GM12878 (cell line): ENCODE data around the gene GOPC. TPM values are rescaled to one million over a fixed set of nuclear protein-coding genes. Genes with fewer than 3 reads are reported as not detected.

Experiments used
- ATAC-seq: fragments of 200-7000 bp; cut with Tn5 transposase; 3 replicates; pipeline ENCODE4 v1.9.1; 2020; ENCODE audit warnings: mild to moderate bottlenecking, moderate library complexity
- BruUV-seq: library from RNA; stranded (reverse); fragments of 400-500 nt; replicated peaks from 2 replicates; lab custom pipeline; 2021; lab: Mats Ljungman, UMichigan
- CTCF ChIA-PET: fragments of 300-600 bp; sonication (Branson Sonifier 250); formaldehyde crosslinking; extraction: SDS; loops from one replicate; lab custom pipeline; 2021; ENCODE audit warnings: inconsistent platforms; lab: Yijun Ruan, JAX
- POLR2A ChIA-PET: fragments of 350-600 bp; formaldehyde crosslinking; extraction: SDS; loops from one replicate; lab custom pipeline; 2021; ENCODE audit warnings: inconsistent platforms; lab: Charles Lee
- RAD21 ChIA-PET: fragments of 300-600 bp; sonication (Branson Sonifier 250); formaldehyde crosslinking; loops from one replicate; lab custom pipeline; 2023; ENCODE audit warnings: antibody characterized with exemption; ENCODE audit not compliant: unreplicated experiment; lab: Charles Lee
- SMC1A ChIA-PET: fragments of 300-600 bp; sonication (Branson Sonifier 250); formaldehyde crosslinking; loops from one replicate; lab custom pipeline; 2023; ENCODE audit not compliant: unreplicated experiment, uncharacterized antibody; lab: Charles Lee
- DNase-seq: peaks from one replicate; pipeline ENCODE4 v3.0.0-alpha.2; 2011; ENCODE audit warnings: low read depth, low spot score
- FAIRE-seq: peaks from 3 replicates; lab custom pipeline; 2011; peaks lifted over from hg19 to GRCh38; lab: Jason Lieb, UNC
- H2AFZ ChIP-seq: 2 replicates; pipeline ENCODE4 v1.6.0; 2011; ENCODE audit warnings: low read depth, low read length, control low read depth; ENCODE audit not compliant: control insufficient read depth
- H3K27ac ChIP-seq: 2 replicates; pipeline ENCODE4 v1.5.1; 2011; ENCODE audit warnings: control low read depth; ENCODE audit not compliant: control insufficient read depth, insufficient read depth
- H3K27me3 ChIP-seq, 2 experiments: replicated peaks in 1 of 2; 2 replicates each; pipeline versions ENCODE4 v1.6.0 to v1.6.1; 2011; ENCODE audit warnings: low read length in 1 of 2; ENCODE audit not compliant: control insufficient read depth in 2 of 2, insufficient read depth in 2 of 2
- H3K36me3 ChIP-seq, 2 experiments: 2 replicates each; pipeline ENCODE4 v1.5.1; 2011; ENCODE audit warnings: low read length in 1 of 2; ENCODE audit not compliant: control insufficient read depth in 2 of 2, insufficient read depth in 2 of 2
- H3K4me1 ChIP-seq: 2 replicates; pipeline ENCODE4 v1.6.1; 2011; ENCODE audit warnings: mild to moderate bottlenecking, low read length, moderate library complexity, mixed read lengths; ENCODE audit not compliant: control insufficient read depth, insufficient read depth
- H3K4me2 ChIP-seq: 2 replicates; pipeline ENCODE4 v1.6.0; 2011; ENCODE audit warnings: control low read depth; ENCODE audit not compliant: control insufficient read depth, insufficient read depth
- H3K4me3 ChIP-seq: fragments of 200-600 bp; sonication (generic); 2 replicates; pipeline ENCODE4 v1.5.1; 2016
- H3K79me2 ChIP-seq: 2 replicates; pipeline ENCODE4 v1.6.0; 2011; ENCODE audit warnings: low read length; ENCODE audit not compliant: control insufficient read depth, insufficient read depth
- H3K9ac ChIP-seq: 2 replicates; pipeline ENCODE4 v1.8.0; 2011; ENCODE audit warnings: low read length, control low read depth, mixed read lengths; ENCODE audit not compliant: control insufficient read depth, insufficient read depth
- H3K9me3 ChIP-seq: replicated peaks from 3 replicates; pipeline ENCODE4 v1.5.1; 2011; ENCODE audit warnings: mild to moderate bottlenecking, low read length; ENCODE audit not compliant: control insufficient read depth, insufficient read depth
- H4K20me1 ChIP-seq: 2 replicates; pipeline ENCODE4 v1.6.0; 2011; ENCODE audit not compliant: control insufficient read depth, insufficient read depth
- CEBPB ChIP-seq, 2 experiments: fragments of 150-350 bp in 1 of 2; IDR thresholded peaks; 2 replicates each; pipeline ENCODE4 v1.6.1; 2012 to 2014; ENCODE audit warnings: low read depth in 2 of 2, low read length in 2 of 2, borderline replicate concordance in 1 of 2, inconsistent platforms in 1 of 2
- CHD1 ChIP-seq: IDR thresholded peaks from 2 replicates; pipeline ENCODE4 v1.6.1; 2012; ENCODE audit warnings: low read depth, low read length, improper control_type of control experiment
- E2F8 ChIP-seq: fragments of 450-650 bp; IDR thresholded peaks from 2 replicates; pipeline ENCODE4 v1.6.1; 2018; ENCODE audit warnings: mild to moderate bottlenecking, low read depth, moderate library complexity; ENCODE audit not compliant: partially characterized antibody
- IRF4 ChIP-seq: IDR thresholded peaks from 2 replicates; pipeline ENCODE4 v1.6.1; 2011; ENCODE audit warnings: low read depth, low read length
- MYB ChIP-seq: fragments of 150-350 bp; IDR thresholded peaks from 2 replicates; pipeline ENCODE4 v1.6.1; 2014; ENCODE audit warnings: mild to moderate bottlenecking, low read depth, low read length, borderline replicate concordance
- NR2F1 ChIP-seq: fragments of 450-650 bp; conservative IDR thresholded peaks from 2 replicates; pipeline ENCODE4 v1.6.1; 2017; ENCODE audit warnings: mild to moderate bottlenecking
- POLR2AphosphoS2 ChIP-seq: IDR thresholded peaks from 2 replicates; pipeline ENCODE4 v1.6.1; 2011; ENCODE audit warnings: low read depth, mild to moderate bottlenecking, low read length, improper control_type of control experiment, moderate library complexity
- RAD21 ChIP-seq: IDR thresholded peaks from 2 replicates; pipeline ENCODE4 v1.6.1; 2011; ENCODE audit warnings: mild to moderate bottlenecking, low read depth, low read length, moderate library complexity; ENCODE audit not compliant: insufficient read depth
- RBBP5 ChIP-seq: fragments of 200-600 bp; sonication (generic); conservative IDR thresholded peaks from 2 replicates; pipeline ENCODE4 v1.6.1; 2016
- YBX1 ChIP-seq: fragments of 450-650 bp; IDR thresholded peaks from 2 replicates; pipeline ENCODE4 v1.6.1; 2016; ENCODE audit warnings: antibody characterized with exemption
- WGBS: methylation state at CpG from one replicate; pipeline ENCODE4 v1.1.6; 2016; ENCODE audit warnings: low lambda C conversion rate; ENCODE audit not compliant: insufficient replicate concordance, insufficient coverage; ENCODE audit errors: missing lambda C conversion rate; 5-methylcytosine and 5-hydroxymethylcytosine counted together
- in situ Hi-C: fragments of 300-500 bp; cut with MboI; formaldehyde crosslinking; loops from 9 replicates; pipeline ENCODE4 v1.14.3; 2018; ENCODE audit warnings: mixed read lengths
- intact Hi-C: fragments of 100-400 bp; cut with micrococcal nuclease; formaldehyde crosslinking; loops from one replicate; pipeline ENCODE4 v1.14.2; 2022; ENCODE audit not compliant: unreplicated experiment
- polyA plus RNA-seq, 11 experiments: library from polyadenylated mRNA; depleted of rRNA in 4 of 11; unstranded in 6 of 11; stranded (reverse) in 5 of 11; fragments of >200 nt; fragmentation: Nextera tagmentation in 4 of 11; fragmentation: Illumina TruSeq in 1 of 11; extraction: Ambion mirVana in 4 of 11; extraction: Trizol in 1 of 11; gene quantifications; 1 replicate in 1 of 11; 2 replicates in 10 of 11; pipeline versions ENCODE4 v1.2.1 to v1.2.3, GENCODE V29; 2011 to 2016; ENCODE audit warnings: inconsistent platforms in 2 of 11, missing spikeins in 2 of 11, low read depth in 1 of 11
- total RNA-seq, 4 experiments: library from RNA; depleted of rRNA in 3 of 4; stranded (reverse); fragments of >200 nt in 3 of 4; fragmentation: Illumina TruSeq in 1 of 4; extraction: Trizol in 1 of 4; gene quantifications; 2 replicates each; pipeline versions ENCODE4 v1.2.1 to v1.2.3, GENCODE V29; 2013 to 2021
- TF ChIP-seq, protein P1 (sequence below): IDR thresholded peaks from 2 replicates; pipeline ENCODE4 v1.6.1; 2011; ENCODE audit warnings: low read depth, low read length, improper control_type of control experiment, borderline replicate concordance

GOPC gene
- total and polyA plus RNA-seq, 10 of the 15 experiments (the other 5 are each of a cell fraction or from before 2014, with no cell fraction given) = 5.8 to 28.5 (median 18.0) TPM

DNA sequence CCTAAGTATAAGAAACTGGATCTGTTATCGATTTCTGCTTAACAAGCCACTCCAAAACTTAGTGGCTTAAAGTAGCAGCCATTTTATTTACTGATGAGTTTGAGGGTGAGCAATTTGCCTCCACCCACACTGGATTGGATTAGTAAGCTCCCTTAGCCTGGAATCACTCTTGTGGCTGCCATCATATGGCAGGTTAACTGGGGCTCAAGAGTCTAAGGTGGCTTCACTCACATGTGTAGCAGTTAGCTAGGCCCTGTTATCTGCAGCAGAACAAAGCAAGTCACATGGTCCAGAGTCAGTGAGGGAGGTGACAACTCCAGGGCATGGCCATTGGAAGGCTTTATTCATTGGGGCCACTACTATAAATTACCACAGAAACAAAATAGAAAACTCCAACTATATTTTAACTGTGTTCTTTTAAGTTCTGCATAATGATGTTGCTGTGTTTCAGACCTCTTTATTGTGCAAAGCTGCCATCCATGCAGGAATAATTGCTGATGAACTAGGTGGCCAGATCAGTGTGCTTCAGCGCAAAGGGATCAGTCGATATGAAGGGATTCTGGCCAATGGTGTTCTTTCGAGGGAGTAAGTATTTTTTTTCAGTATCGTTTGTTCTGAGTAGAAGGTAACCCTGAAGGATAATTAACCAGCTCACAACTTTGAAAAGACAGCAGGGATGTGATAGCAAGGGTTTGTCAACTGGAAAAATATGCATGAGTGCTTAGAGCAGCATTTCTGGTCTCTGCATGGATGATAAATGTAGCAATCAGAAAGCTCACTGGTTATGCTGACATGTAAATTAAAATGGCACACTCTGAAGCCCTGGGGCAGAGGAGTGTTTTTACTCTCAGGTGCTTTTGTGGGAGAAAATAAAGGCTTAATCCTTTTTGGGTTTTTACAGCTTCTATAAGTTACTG is 70.2 kb downstream of the GOPC start:
- intact Hi-C loops = no loop called here
- H3K4me3 ChIP-seq = no peak overlapping the region
- H3K27ac ChIP-seq = no peak overlapping the region
- no peaks in the 10 kb centered on the region for H3K4me1 ChIP-seq
- ChIA-PET RAD21 (no interaction called here), SMC1A (interaction anchor here (0.8 to 1.2 kb wide), 4 partner anchors 22 to 59 kb away, joined by 3 to 4 read pairs (median 3); no protein-coding TSS in a partner anchor), CTCF (interaction anchor here (0.9 to 1.4 kb wide), 4 partner anchors 24 to 82 kb away, joined by 3 to 6 read pairs (median 3); no protein-coding TSS in a partner anchor), POLR2A (no interaction called here)
- H3K27me3 ChIP-seq = no peaks in the 10 kb centered on the region
- DNase-seq (no peak), ATAC-seq (no peak), FAIRE-seq (no peak)
- H3K79me2 ChIP-seq = no peaks in the 10 kb centered on the region
- in situ Hi-C loops = no loop called here
- H3K9me3 ChIP-seq = no peaks in the 10 kb centered on the region
- no TSS peak for BruUV-seq
- no peak overlapping the region for H3K9ac ChIP-seq
- TF ChIP-seq RBBP5 (no peak), IRF4 (no peak), CEBPB (IDR thresholded peaks at IDR 0.05; ENCODE audit: borderline replicate concordance in 1 of 2, low read depth in 2 of 2, low read length in 2 of 2) (no peak), E2F8 (no peak), CHD1 (no peak), NR2F1 (no peak), POLR2AphosphoS2 (no peak), MYB (no peak), RAD21 (no peak), YBX1 (no peak)
- TF ChIP-seq, protein P1, sequence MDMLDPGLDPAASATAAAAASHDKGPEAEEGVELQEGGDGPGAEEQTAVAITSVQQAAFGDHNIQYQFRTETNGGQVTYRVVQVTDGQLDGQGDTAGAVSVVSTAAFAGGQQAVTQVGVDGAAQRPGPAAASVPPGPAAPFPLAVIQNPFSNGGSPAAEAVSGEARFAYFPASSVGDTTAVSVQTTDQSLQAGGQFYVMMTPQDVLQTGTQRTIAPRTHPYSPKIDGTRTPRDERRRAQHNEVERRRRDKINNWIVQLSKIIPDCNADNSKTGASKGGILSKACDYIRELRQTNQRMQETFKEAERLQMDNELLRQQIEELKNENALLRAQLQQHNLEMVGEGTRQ = no peak
- no peaks in the 10 kb centered on the region for H4K20me1 ChIP-seq
- H3K4me2 ChIP-seq = no peak overlapping the region
- H2AFZ ChIP-seq = no peak overlapping the region
- H3K36me3 ChIP-seq = no peaks in the 10 kb centered on the region
- 76% methylated on average over 5 of the region's 5 CpGs for WGBS
